ENCODE measurements around the gene GRK2. TPM values are rescaled to one million over a fixed set of nuclear protein-coding genes. Genes with fewer than 3 reads are reported as not detected.

The GRK2 gene
- polyA plus RNA-seq, 5 donors: 43.6 to 75.6 (median 57.5) TPM

- no peak for DNase-seq
Measured at GRCh38 chr11:67252831-67253239, 13.4 kb upstream of the GRK2 start.

GRCh38 chr11:67253872-67254624 lies 12.2 kb upstream of the GRK2 start:
- no peak for DNase-seq

DNA sequence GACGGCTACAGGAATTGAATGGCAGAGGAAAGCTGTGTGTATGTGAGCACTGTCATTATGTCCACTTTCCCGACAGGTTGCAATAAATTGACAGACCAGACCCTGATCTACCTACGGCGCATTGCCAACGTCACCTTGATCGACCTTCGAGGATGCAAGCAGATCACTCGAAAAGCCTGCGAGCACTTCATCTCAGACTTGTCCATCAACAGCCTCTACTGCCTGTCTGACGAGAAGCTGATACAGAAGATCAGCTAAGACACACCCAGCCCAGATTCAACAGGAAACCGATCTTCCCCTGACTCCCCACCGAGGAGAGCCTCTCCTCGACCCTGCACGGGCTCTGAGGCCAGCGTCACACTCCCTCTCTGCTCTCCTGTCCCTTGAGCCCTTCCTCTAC lies 11.5 kb upstream of the GRK2 start:
- no peak for DNase-seq

- DNase-seq: no peak
Measured at GRCh38 chr11:67255353-67255752, 10.9 kb upstream of the GRK2 start.

- no peak for DNase-seq
Measured at GRCh38 chr11:67255864-67256263, 10.4 kb upstream of the GRK2 start.

- no peak for DNase-seq
Measured at GRCh38 chr11:67256477-67257135, 9.7 kb upstream of the GRK2 start.

DNA sequence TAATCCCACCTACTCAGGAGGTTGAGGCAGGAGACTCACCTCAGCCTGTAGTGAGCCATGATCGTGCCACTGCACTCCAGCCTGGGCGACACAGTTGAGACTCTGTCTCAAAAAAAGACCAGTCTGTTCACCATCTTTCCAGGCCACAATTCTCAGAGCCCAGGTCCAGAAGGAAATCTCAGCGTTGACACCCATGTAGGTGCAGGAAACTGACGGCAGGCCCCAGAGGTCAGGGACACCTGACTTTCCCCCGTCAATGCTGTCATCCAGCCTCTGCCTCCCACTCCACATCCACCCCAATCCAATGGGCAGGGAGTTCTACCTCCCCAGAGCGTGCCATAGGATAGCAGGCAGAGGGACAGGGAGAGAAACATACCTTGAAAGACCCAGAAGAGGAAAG lies 5.9 kb upstream of the GRK2 start:
- no peak for DNase-seq

GRCh38 chr11:67260885-67261639 lies 5.2 kb upstream of the GRK2 start:
- DNase-seq: peak in 1 of 2 donors; percentile 25

GRCh38 chr11:67261640-67261945 lies 4.7 kb upstream of the GRK2 start:
- DNase-seq: no peak

GRCh38 chr11:67261946-67262681 lies 4.2 kb upstream of the GRK2 start:
- no peak for DNase-seq

DNA sequence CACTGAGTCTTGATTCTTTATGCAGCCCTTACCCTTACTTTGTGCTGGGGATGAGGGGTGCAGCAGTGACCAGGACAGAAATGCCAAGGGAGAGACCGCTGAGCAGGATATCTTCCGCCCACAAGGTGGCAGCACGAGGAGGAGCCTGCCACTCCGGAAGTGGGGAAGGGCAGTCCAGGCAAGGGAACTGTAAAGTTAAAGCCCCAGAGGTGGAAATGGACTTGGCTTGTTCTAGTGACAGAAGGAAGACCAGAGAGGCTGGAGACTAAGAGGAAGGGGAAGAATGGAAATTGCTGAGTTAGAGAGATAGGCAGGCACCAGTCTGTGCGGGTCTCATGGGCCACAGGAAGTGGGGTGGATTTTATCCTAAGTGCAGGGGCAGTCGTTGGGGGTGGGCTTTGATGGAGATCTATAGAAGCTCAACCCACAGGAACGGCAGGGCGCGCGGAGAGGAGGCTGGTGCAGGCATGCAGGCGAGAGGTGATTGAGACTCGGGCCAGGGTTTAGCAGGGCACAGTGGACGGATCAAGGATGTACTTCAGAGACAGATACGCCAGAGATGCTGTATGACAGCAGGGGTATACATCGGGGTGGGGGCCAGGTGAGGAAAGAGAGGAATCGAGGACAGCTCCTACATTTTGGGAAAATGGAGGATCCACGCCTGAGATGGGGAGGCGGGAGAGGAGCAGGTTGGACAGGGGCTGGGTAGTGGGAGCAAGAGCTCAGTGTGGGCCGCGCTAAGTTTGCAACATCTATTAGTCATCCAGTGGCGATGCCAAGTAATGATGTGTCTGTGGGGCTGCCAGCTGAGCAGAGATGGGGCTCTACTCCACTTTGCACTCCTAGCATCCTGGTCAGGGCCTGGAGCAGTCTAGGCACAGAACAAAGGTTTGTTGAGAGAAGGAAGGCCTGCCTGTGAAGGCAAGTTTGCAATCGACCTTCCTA lies 3.3 kb upstream of the GRK2 start:
- DNase-seq: peak; percentile 54 to 71

DNA sequence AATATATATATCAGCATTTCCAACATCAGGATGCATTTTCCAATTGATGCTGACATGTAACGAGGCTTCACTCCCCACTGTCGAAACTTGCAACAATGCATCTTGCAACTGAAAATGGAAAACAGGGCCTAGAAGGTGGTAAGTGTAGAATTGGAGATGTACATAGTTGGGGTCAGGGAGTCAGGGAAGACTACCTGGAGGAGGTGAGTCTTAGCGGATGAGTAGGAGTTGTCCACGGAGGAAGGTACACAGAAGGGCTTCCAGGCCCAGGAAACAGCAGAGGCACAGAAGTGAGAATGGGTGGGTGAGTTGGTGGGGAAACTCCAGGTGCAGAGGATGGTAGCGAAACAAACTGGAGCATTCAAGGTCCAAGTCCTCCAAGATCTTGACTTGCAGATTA lies 2.0 kb upstream of the GRK2 start:
- no peak for DNase-seq

DNA sequence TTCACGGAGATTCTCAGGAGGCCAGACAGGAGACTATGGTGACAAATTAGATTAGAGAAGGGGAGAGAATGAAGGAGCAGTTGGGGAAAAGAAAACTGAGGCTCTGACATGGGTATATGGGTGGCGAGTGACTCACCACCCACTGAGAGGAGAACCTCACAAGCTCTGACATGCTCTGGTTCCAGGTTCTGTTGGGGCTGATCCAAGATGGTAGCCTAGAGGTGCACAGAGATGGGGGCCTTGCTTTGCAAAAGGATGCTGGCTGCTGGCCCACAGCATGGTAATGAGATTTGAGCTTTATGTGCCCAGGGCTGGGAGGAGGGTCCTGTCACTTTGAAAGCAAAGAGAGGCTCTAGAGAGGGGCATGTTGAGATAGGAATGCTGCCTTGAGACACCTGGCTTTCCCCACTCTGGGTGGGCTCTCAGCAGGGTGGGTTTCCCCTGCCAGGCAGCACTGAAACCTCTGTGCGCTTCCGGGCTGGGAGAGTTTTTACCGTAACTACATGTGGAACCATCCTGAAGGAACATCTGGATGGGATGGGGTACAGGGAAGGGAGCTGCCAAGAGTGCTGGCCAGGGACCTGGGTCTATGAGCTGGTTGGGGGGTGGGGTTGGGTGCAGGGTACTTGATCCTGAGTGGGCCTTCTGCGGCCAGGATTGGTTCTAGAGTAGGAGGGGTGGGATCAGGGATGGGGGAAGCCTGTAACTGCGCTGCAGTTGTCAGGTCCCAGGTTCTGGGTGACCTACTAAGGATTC lies 1.2 kb upstream of the GRK2 start:
- no peak for DNase-seq

DNA sequence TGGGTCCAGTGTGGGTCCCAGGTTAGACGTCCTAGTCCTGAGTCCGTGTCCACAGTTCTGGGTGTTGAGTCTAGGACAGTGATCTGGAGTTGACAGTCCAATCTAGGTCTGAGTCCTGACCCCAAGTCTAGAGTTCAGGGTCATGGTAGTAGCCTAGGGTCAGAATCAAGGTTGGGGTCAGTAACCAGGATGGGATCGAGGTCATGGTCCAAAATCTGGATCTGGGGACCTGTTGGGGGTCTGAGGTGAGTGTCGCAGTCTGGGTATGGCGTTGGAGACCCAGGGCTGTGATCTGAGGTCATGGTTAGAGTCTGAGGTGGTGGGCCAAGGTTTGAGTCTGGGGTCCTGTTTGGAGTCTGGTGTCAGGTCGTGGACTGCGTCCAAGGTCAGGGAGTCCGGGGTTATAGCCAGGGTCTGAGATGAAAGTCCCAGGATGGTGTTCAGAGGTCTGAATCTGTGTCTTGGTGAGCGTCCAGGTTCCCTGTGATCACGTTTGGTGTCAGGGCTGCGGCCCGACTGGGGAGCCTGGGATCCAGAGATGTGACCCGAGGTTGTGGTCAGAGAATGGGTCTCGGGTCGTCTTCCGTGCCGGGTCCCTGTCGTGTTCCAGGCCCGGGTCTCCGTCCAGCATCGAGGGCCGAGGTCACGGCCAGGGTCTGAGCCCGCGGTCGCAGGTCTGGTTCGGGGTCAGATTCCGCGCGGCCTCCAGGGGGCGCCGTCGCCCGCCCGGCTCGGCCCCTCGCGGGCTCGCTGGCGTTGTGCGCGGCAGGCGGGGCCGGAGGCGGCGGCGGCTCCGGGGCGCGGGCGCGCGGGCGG lies 432 bp upstream of the GRK2 start:
- peak in 1 of 2 donors; percentile 67 for DNase-seq

DNA sequence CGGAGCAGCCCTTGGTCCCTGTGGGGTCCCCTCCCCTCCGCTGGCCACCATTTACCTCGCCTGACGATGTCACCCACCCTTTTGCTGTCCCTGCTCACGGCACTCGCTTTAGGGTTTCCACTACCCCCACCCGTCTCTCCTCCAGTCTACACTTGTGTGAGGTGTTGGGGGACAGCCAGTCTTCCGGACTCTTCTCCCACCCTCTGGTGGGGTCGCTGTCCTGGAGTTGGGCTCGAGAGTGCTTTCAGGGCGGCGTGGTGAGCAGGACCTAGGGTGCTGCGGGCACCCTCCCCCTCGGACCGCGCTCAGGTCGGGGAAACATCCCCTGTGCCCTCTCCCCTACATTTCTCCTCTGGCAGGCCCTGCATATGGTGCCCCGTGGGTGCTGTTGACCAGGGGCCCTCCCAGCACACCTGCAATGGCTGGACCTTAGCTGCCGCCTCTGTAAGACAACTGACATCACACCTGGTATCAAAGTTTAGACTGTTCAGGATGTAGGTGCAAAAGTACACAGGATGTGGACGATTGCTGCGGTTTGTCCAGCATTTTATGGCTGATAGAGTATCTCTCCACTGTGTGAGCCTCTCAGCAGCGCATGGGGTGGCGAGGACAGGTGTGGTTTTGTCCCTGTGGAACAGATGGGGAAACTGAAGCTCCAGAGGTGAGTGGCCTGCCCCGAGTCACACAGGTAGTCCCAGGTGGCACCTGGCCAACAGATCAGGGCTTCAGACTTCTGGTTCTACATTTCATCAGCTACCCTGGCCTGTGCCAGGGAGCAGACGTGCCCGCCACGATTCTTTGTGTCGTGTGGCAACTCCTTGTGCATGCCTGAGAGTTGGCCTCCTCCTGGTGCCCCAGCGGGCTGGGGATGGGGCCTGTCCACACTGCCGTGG lies 1.2 kb downstream of the GRK2 start:
- DNase-seq: no peak

- no peak for DNase-seq
Measured at GRCh38 chr11:67268081-67268961, 2.0 kb downstream of the GRK2 start.

- no peak for DNase-seq
Measured at GRCh38 chr11:67268962-67269268, 2.6 kb downstream of the GRK2 start.
